Glomerular endothelial cell (primary cell): ENCODE data around the gene GOT2. TPM values are rescaled to one million over a fixed set of nuclear protein-coding genes. Genes with fewer than 3 reads are reported as not detected.
"Not testable (repeated sequence)": the region's sequence is repeated elsewhere in the genome, so short reads cannot be mapped to it uniquely, and the experiment has no call there.

Experiments used
- DNase-seq: peaks from one replicate; pipeline ENCODE4 v3.0.0-alpha.2; 2011; ENCODE audit warnings: low read depth, low spot score; ENCODE audit errors: extremely low read depth
- total RNA-seq: library from RNA; depleted of rRNA; stranded (reverse); fragments of >200 nt; gene quantifications from 2 replicates; pipeline ENCODE4 v1.2.3, GENCODE V29; 2015

The GOT2 gene
- total RNA-seq, result 112 and 122 TPM in 2 replicates

DNA sequence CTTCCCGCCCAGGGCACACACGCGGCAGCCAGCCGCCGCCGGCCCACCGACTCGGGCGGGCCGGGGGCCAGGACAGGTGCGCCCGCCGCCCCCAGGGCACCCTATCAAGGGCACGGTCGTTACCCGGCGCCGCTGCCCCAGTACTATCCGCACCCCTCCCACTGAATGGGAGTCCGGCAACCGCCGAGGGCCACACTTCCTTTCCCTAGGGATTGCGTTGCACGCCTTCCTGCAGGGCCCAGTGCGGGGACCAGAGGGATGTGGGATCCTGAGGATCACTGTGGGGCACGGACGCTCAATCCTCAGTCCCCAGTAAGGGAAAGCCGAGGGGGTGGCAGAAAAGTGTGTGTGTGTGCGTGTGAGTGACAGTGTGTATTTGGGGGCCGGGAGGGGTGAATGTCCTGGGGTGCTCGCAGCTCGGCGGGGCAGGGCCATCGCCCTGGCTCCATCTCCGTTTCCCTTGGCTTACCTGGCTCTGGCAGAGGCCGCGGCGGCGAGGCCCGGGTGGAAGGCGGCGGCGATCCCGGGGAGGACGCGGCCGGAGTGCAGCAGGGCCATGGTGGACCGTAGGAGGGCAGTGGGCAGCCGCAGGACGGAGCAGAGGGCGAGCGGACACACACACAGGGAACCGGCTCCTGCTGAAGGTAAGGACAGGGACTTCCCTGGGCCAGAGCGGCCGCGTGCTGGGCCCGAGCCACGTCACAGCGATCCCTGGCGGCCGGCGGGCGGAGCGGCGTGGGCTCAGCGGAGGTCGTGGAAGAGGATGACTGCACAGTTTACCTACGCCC lies at the start of gene GOT2:
Gene GOT2, minus strand, starts transcription at position 646 of the 788 bp plus-strand sequence. Its CDS starts 88 bp downstream, at position 558.
- peak; percentile 39 for DNase-seq

DNA sequence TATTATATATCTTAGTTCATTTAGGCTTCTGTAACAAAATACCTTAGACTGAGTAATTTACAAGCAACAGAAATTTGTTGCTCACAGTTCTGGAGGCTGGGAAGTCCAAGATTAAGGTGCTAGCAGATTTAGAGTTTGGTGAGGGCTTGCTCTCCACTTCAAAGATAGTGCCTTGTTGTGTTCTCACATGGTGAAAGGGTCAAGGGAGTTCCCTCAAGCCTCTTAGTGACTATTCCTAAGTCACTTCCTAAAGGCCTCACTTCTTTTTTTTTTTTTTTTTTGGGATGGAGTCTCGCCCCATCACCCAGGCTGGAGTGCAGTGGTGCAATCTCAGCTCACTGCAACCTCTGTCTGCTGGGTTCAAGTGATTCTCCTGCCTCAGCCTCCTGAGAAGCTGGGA lies 45.2 kb upstream of the GOT2 start:
- not testable (repeated sequence) for DNase-seq

DNA sequence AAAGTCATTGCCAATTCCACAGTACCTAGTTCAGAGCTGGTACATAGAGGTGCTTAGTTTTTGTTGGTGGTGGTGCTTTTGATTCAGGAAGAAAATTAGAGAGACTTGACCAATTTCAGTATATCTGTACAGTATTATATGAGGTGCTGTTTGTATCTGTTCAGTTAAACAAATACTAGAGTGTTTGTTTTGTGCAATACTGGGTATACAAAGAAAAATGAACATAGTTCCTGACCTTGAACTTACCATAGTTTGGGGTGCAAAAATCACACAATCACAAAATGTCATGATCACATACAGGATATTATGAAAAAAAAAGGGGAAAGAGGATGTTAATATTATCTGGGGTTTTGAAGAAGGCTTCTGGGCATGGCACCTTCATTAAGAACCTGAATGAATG lies 39.8 kb upstream of the GOT2 start:
- no peak for DNase-seq

DNA sequence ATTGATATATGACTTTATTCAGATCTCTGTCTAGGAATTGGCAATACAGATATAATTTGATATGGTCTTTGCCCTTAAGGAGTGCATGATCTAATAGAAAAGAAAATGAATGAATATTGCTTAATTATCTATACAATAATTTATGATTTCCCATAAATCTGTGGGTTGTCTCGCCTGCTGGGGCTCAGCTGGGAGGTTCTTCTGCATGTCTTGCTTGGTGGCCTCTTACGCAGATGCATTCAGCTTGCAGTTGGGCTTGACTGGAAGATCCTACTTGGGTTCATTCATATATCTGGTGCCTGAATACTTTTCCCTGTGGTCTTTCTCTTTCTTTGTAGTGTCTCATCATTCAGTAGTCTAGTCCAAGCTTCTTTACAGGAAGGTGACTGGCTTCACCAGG lies 34.0 kb upstream of the GOT2 start:
- no peak for DNase-seq

DNA sequence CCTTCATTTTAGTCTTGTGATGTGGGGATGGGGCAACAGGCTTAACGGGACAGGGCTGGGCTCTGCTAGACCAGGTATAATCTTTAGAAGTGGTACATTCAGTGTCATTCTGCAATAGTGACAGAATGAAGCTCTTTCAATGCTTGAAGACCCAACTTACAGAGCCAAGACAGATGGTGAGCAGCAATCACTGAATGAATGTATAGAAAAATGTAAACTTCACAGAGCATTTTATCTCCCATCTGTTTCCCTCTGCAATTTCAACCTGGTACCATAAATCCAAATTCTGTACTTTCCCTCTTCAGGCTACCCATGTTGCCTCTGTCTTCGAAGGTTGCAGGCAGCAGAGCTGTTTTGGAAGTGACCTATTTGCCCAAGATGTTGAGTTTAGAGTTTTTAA lies 33.5 kb upstream of the GOT2 start:
- DNase-seq, result no peak

DNA sequence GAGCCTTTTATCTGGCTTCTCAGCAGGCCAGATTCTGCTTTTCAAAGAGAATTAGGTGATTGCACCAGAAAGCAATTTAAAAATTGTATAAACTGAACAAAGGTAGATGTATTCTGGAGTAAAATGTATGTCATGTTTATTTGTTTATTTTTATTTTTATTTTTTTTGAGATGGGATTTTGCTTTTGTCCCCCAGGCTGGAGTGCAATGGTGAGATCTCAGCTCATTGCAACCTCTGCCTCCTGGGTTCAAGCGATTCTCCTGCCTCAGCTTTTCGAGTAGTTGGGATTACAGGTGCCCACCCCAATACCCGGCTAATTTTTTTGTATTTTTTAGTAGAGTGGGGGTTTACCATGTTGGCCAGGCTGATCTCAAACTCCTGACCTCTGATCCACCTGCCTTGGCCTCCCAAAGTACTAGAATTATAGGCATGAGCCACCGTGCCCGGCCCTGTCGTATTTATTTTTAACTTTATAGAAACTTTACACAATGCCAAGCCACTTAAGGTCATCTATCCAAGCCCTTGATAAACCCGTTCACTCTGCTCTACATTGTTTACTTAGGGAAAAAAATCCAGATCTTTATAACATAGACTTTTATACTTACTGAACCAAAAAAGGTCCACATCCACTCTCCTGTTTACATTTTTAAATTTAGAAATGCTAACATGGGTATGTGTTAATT lies 22.7 kb upstream of the GOT2 start:
- DNase-seq, result no peak

DNA sequence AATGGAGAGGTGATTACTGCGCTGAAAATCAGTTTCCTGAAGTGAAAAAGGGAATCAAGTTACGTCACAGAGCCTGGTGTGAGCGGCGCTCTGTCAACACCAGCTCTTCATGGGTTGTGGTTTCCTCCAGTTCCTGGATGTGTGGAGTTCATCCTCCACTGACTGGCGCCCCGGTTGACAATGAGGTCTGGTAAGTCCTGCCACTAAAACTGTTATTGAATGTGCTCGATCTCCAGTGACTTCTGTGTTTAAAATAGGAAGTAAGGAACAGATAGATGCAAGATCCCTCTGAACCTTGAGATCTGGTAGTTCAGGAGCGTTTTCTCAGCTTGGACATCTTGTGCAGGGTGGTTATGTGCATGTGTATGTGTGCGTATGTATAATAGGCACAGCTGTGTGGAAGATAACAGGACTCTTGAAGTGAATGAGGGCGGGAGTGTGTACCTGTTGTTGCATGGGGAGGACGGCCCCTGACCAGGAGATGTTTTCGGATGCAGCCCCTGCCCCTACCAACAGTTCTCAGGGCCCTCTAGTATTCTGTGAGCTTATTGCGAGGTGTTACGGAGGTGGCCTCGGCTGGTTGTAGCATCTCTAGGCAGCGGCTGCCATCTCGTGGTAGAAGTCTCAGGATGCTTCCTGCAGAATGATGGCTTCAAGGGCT lies 22.0 kb upstream of the GOT2 start:
- DNase-seq, result peak; percentile 41

DNA sequence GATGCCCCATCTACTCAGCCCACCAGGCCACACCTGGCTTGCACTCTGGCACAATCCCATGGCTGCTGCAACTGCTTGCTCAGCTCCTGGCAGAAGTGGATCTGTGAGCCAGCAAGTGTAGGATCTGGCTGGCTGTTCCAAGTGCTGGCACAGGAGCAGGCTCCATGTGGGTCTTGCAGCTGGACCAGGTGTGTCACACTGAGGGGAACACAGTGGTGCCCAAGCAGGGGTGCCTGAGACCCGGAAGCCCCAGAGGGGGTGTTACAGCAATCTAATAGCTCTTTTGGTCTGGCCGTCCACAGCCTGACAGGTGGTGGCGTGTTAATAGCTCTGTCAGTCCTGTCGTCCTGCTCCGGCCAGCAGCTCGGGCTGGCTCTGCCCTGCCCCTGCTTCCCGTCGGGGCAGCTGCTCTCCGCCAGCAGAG lies 19.6 kb upstream of the GOT2 start:
- DNase-seq, result no peak

DNA sequence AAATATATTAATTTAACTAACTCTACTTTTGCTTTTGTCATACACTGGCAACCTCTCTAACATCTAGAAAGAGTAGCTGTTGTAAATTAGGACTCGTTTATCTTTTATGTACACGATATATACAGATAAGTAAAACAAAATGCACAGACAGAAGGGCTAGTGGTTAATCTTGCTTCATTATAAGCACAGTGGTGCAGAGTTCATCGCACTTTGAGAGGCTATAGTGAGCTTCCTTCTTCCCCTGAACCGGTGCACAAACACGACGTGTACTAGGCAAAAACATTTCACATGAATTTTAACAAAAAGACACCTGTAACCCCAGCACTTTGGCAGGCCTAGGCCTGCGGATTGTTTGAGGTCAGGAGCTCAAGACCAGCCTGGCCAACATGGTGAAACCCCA lies 10.4 kb upstream of the GOT2 start:
- DNase-seq, result no peak

DNA sequence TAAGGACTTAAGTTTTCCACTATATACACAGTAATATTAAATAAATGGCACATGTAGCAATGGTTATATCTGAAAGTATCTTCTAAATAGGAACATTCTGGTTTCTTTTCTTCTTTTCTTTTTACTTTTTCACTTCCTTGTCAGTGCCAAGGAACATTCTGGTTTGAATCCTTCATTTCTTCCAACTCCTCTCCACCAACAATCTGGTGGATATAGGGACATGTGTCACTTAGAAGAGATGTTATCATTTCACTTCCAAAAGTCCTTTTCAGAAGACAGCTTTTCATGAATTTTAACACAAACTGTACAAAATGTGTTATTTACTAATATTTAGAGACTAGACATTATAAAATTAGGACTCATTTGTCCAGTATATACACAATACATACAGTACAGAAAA lies 7.9 kb upstream of the GOT2 start:
- DNase-seq, result no peak

DNA sequence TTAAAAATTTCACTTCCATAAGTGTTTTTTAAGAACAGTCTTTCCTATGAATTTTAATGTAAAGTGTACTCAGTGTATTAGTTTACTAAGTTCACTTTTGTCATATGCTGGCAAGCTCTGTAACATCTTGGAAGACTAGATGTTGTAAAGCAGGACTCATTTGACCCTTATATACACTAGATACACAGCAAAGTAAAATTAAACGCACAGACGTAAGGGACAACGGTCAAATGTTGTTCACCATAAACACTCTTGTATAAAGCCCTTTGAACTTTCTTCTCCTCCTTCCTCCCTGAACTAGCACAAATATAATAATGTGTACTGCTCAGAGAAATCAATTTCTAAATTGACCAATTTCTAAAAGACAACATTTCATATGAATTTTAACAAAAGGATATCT lies 7.0 kb upstream of the GOT2 start:
- DNase-seq, result no peak

DNA sequence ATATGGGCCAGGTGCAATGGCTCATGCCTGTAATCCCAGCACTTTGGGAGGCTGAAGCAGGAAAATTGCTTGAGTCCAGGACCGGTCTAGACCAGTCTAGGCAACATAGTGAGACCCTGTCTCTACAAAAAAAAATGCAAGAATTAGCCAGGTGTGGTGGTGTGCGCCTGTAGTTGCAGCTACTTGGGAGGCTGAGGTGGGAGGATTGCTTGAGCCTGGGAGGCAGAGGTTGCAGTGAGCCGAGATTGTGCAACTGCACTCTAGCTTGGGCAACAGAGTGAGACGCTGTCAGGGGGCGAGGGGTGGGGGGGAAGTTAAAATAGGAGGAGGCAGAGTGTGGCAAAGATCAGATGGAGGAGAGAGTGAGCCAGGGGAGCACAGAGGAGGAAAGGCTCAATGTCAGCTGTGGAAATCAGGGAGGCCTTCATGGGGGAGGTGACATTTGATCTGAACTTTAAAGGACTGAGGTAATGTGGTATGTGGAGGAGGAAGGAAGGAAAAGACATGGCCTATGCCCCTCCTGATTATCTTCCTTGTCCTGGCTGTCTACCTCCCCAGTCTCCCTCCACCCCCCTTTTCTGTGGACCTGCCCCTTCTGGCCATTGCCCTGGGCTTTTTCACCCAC lies 4.7 kb upstream of the GOT2 start:
- no peak for DNase-seq

DNA sequence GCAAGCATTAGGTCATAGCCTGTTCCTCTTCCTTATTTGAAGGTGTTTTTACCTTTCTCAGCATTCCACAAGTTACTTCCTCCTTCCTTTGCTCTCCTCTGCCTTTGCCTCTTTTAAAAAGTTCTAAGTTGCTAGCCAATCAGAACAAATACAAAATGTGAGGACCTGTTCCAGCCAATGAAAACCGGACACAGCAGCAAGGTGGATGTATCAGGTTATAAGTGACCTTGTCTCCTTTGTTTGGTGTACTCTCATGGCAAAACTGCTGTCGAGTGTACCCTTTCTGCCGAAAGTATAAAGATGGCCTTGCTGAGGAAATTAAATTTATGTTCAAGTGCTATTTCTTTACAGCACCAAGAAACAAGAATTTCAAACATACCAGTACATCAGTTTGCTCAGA lies 2.2 kb upstream of the GOT2 start:
- not testable (repeated sequence) for DNase-seq

DNA sequence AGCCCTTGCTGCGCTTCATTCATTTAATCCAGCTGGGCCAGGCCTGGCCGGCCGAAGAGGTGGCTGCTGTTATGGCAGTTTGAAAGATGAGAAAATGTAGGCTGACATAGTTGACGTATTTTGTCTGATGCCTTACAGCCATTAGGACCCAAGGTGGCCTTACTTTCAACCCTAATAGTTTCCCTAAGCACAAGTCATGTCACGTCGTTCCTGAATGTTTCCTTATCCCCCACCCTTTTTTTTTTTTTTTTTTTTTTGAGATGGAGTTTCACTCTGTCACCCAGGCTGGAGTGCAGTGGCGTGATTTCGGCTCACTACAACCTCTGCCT lies 307 bp upstream of the GOT2 start:
- DNase-seq, result no peak

DNA sequence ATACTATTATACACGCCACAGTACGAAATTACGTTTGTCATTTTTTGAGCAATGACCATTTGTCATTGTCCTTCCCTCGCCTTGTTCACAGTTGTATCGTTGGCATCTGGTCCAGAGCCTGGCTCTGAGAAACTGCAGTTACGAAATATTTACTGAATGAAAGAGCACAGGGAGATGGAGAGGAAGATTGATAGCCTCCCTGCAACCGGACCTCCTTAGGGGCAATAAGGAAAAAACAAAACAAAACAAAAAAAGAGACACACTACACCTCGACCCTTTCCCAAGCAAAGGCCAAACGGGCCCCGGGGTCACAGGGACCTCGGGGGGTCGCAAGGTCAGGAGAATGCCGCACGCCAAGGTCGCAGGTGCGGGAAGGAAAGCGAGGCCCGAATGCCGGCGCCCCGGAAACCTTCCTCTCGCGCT lies 857 bp downstream of the GOT2 start:
- DNase-seq, result no peak

DNA sequence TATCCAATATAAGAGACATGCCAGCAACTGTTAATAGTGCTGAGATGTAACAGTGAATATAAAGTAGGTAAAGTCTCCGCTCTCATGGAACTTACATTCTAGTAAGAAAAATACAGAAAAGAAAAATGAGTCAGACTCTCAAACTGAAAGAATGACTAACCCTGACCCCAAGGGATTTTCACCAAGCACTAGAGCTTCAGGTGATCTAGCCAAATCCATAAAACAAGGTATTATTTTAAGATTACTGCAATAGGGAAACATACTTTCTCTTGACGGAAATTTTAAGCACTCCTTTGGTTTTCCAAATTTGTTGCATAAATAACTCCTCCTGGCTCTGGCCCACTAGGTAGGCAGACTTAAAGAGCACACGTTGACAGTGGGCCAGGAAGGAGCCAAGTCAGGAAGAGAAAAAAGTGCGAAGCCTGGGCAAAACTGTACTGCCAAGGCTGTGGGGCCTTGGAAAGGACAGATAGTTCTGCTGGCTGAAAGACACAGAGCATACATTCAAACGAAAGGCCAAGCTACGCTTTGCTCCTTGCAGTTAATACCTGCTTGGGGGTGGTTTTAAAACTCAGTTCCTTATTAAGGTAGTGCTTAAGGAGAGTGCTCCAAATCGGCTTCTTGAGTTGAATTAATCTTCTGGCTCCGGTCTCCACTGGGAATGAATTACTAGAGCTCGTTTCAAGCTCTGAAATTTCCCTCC lies 1.4 kb downstream of the GOT2 start:
- DNase-seq, result no peak

DNA sequence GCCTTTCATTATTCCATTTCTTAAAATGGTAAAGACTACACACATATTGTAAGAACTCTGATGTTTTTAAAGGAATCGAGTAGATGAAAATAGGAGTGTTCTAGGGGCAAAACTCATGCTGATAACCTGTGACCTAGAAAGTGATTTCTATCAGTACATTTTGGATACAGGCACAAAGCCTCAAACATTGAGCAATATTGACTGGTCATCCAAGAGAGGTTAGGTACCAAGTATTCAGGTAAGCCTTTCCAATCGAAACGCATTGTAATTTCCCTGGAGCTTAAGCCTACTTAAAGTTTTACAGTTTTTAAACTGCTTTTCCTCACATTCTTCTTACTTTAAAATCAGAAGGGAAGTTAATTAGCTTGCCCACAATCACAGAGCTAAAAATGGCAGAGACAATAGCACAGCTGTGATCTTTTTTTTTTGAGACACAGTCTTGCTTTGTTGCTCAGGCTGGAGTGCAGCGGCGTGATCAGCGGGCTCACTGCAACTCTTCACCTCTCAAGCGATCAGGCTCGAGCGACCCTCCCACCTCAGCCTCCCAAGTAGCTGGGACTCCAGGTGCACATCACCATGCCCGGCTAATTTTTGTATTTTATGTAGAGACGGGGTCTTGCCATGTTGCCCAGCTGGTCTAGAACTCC lies 3.3 kb downstream of the GOT2 start:
- DNase-seq, result no peak

DNA sequence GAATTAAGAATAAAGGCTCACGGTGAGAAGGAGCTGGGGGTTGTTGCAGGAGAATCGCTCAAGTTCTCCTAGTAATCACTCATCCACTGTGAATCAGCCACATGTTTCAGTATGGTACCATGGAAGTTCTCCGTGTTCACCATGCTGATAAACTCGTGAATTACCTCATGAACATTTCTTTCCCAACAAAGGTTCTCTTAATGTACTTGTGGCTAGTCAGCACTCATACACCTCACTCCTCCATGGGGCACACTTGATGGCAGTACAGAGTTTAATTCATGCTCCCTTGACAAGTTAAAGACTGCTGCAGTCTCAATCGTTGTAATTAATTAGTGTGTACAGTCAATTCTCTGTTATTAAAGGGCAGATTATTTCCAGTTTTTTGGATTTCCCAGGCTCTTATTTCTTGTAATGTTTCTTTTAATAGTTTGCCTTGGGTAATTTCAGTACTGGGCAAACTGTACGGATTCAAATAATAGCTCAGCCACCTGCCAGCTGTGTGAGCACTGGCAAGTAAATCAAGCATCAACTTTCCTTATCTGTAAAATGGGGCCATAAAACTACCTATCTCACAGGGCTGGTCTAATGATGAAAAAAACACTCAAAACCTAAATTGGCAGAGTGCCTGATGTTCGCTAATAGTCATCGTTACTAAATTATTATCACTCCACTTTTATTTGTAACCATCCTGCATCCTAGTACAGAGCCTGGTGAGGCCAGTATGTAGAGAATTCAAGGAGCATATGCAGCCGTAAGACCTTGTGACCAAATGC lies 6.1 kb downstream of the GOT2 start:
- DNase-seq, result no peak

DNA sequence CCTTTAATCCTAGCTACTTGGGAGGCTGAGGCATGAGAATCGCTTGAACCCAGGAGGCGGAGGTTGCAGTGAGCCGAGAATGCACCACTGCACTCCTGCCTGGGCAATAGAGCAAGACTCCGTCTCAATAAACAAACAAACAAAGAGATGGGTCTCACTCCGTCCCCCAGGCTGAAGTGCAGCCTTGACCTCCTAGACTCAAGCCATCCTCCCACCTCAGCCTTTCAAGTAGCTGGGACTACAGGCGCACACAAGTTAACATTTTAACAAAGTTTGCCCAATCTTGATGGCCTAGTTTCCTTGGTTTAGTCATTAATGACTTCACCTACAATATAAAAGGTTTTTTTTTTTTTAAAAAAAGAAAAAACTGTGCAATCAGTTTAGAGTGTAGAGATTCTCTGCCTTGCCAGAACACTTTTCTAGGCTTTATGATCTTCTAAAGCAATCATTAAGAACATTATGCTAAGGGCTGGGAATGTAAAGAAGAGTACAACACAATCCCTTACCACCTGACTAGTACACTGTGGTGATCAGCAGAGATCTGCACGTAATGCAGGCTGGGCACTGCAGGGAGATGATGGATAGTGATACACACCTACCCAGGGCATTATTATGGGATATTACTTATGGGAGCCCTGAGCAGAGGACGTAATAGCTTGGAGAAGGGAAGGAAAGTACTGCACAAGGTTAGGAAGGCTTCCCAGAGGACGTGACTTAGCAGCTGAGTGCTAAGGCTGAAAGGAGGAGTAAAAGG lies 6.9 kb downstream of the GOT2 start:
- no peak for DNase-seq
